ENCODE data around the gene GLI2. TPM values are rescaled to one million over a fixed set of nuclear protein-coding genes. Genes with fewer than 3 reads are reported as not detected.

The GLI2 gene
- total and polyA plus RNA-seq, 2 of the 13 experiments (the other 11 are each of a cell fraction or from before 2014, with no cell fraction given) = not detected

DNA sequence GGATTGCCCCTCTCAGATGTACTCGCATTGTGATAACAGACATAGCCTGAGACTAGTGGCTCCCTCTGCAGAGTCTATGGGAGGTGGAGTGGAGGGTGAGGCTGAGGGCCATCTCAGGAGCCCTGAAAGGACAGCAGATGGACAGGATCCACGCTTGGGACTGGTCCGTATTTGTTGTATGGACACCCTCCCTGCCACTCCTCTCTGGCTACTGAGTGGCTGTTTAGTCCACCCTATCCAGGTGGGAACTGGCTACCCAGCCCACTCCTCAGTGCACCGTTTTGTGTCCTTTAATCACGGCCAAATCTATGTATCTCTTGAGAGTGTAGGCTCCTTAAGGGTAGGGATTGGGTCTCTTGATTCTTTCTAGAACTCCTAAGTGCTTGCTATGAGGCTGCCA lies 4.5 kb upstream of the GLI2 start:
- POLR2A ChIA-PET = no interaction called here

More for the DNA sequence above, 4.5 kb upstream of the GLI2 start:
- H3K4me1 ChIP-seq (ENCODE audit: insufficient read depth, low read length) = no peaks in the 10 kb centered on the region
- CTCF ChIA-PET (ENCODE audit: low intra/inter-chr PET ratio, low total read pairs) = no interaction called here
- WGBS (ENCODE audit: low lambda C conversion rate) = 25% methylated on average over 4 of the region's 5 CpGs
- intact Hi-C loops (cut with micrococcal nuclease; ENCODE audit: unreplicated experiment) (no loop called here), in situ Hi-C loops (cut with HindIII; ENCODE audit: extremely low pct_ligation_motif_present, low pct_unique_long_range_greater_than_20kb) (no loop called here)
- H3K9me3 ChIP-seq (ENCODE audit: low read length) = no peaks in the 10 kb centered on the region
- ATAC-seq = no peak
- BruUV-seq (replicated peaks) = no TSS peak
- H3K27me3 ChIP-seq (ENCODE audit: control insufficient read depth in 1 of 2, insufficient read depth in 2 of 2, low read length in 2 of 2) = peaks cover 7 to 59% of the 10 kb centered on the region in 2 experiments; a peak in 4 of 5 replicates
- TF ChIP-seq BRCA1 (CRISPR knock-in tag; IDR thresholded peaks at IDR 0.05) (no peak), SIN3A (IDR thresholded peaks at IDR 0.05; ENCODE audit: borderline replicate concordance, low read depth, low read length) (no peak), U2AF2 (IDR thresholded peaks at IDR 0.05; ENCODE audit: low read depth, low read length) (no peak), ZSCAN12 (CRISPR knock-in tag; IDR thresholded peaks at IDR 0.05) (no peak), ZBTB20 (CRISPR knock-in tag; IDR thresholded peaks at IDR 0.05; ENCODE audit: borderline replicate concordance, low read depth) (no peak), PRPF4 (IDR thresholded peaks at IDR 0.05; ENCODE audit: low read depth, low read length, poor library complexity, severe bottlenecking) (no peak), KAT7 (CRISPR knock-in tag; IDR thresholded peaks at IDR 0.05; ENCODE audit: borderline replicate concordance) (no peak)
- TF ChIP-seq, protein P1, sequence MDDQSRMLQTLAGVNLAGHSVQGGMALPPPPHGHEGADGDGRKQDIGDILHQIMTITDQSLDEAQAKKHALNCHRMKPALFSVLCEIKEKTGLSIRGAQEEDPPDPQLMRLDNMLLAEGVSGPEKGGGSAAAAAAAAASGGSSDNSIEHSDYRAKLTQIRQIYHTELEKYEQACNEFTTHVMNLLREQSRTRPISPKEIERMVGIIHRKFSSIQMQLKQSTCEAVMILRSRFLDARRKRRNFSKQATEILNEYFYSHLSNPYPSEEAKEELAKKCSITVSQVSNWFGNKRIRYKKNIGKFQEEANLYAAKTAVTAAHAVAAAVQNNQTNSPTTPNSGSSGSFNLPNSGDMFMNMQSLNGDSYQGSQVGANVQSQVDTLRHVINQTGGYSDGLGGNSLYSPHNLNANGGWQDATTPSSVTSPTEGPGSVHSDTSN (CRISPR knock-in tag; IDR thresholded peaks at IDR 0.05; ENCODE audit: borderline replicate concordance) = no peak
- TF ChIP-seq, protein P2, sequence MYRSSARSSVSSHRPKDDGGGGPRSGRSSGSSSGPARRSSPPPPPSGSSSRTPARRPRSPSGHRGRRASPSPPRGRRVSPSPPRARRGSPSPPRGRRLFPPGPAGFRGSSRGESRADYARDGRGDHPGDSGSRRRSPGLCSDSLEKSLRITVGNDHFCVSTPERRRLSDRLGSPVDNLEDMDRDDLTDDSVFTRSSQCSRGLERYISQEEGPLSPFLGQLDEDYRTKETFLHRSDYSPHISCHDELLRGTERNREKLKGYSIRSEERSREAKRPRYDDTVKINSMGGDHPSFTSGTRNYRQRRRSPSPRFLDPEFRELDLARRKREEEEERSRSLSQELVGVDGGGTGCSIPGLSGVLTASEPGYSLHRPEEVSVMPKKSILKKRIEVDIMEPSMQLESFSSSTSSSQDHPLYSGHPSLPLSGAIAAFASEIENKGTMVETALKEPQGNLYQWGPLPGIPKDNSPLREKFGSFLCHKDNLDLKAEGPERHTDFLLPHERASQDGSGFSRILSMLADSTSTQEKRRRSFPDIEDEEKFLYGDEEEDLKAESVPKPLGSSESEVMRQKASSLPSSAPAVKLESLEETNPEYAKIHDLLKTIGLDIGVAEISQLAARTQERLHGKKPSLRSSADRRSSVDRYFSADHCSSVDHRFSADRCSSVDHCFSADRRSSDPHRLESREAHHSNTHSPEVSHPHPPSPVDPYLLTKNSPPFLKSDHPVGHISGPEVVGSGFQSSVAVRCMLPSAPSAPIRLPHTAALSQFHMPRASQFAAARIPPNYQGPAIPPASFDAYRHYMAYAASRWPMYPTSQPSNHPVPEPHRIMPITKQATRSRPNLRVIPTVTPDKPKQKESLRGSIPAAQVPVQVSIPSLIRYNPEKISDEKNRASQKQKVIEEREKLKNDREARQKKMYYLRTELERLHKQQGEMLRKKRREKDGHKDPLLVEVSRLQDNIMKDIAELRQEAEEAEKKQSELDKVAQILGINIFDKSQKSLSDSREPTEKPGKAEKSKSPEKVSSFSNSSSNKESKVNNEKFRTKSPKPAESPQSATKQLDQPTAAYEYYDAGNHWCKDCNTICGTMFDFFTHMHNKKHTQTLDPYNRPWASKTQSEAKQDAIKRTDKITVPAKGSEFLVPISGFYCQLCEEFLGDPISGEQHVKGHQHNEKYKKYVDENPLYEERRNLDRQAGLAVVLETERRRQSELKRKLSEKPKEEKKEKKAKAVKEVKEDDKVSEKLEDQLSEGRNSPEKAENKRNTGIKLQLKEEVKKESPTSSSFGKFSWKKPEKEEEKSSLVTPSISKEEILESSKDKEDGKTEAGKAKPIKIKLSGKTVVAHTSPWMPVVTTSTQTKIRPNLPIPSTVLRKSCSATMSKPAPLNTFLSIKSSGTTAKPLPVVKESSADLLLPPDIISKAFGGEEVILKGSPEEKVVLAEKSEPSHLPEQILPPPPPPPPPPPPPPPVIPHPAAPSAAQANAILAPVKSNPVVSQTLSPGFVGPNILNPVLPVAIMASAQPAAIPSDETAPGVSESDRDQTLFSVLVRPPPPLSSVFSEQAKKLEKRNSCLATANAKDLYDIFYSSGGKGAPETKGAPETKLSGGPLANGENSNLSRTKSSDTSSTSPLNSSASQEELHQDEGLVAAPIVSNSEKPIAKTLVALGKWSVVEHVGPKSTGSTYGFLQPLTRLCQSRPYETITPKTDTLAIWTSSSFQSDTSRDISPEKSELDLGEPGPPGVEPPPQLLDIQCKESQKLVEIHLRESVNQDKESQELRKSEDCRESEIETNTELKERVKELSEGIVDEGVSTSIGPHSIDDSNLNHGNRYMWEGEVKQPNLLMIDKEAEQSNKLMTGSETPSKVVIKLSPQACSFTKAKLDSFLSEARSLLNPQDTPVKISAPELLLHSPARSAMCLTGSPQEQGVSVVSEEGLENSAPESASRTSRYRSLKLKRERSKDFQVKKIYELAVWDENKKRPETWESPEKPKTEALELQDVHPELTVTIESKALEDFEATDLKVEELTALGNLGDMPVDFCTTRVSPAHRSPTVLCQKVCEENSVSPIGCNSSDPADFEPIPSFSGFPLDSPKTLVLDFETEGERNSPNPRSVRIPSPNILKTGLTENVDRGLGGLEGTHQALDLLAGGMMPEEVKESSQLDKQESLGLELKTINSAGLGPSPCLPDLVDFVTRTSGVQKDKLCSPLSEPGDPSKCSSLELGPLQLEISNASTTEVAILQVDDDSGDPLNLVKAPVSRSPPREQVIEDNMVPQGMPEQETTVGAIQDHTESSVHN (CRISPR knock-in tag; IDR thresholded peaks at IDR 0.05) = no peak
- no peak for FAIRE-seq
- H3K9ac ChIP-seq (ENCODE audit: insufficient read depth, low read depth, low read length) = no peak overlapping the region
- no peaks in the 10 kb centered on the region; the same call in 1 of the 2 replicates for H4K20me1 ChIP-seq (ENCODE audit: insufficient read depth, low read length)
- no peak for DNase-seq (ENCODE audit: low spot score)
- H3K79me2 ChIP-seq (ENCODE audit: insufficient read depth, low read length) = no peaks in the 10 kb centered on the region
- H3K4me2 ChIP-seq (ENCODE audit: low read depth, low read length) = no peak overlapping the region
- H3K36me3 ChIP-seq (replicated peaks in 1 of 2; ENCODE audit: control insufficient read depth in 1 of 2, insufficient read depth in 2 of 2, low read length in 2 of 2) = no peaks in the 10 kb centered on the region
- no peak overlapping the region for H3K4me3 ChIP-seq (replicated peaks in 1 of 3; ENCODE audit: insufficient read depth in 1 of 3, low read depth in 2 of 3, low read length in 3 of 3)
- no peak overlapping the region for H2AFZ ChIP-seq (ENCODE audit: low read length)
- H3K27ac ChIP-seq (ENCODE audit: extremely low read length, insufficient read depth, low read length) = no peak overlapping the region
